HepG2 (cell line): ENCODE data around the gene SHBG. TPM values are rescaled to one million over a fixed set of nuclear protein-coding genes. Genes with fewer than 3 reads are reported as not detected.
A peak's percentile ranks its signal among the peaks of the same experiment; 100 is the strongest.

Source experiments
- HNRNPUL1 ChIP-seq: fragments of 200-400 bp; formaldehyde crosslinking; IDR thresholded peaks from 2 replicates; pipeline ENCODE4 v1.6.1; 2017; ENCODE audit warnings: low read depth, mild to moderate bottlenecking, low read length, moderate library complexity
- PCBP2 ChIP-seq: fragments of 200-400 bp; formaldehyde crosslinking; optimal IDR thresholded peaks from 2 replicates; pipeline ENCODE3; 2018; ENCODE audit warnings: low read length, low read depth; ENCODE audit not compliant: poor library complexity, severe bottlenecking
- PHF21A ChIP-seq: sonication (generic); formaldehyde crosslinking; IDR thresholded peaks from 2 replicates; pipeline ENCODE4 v1.5.0; 2020; ENCODE audit warnings: mild to moderate bottlenecking, missing genetic modification reagents
- SAP130 ChIP-seq: IDR thresholded peaks from 2 replicates; pipeline ENCODE4 v1.6.1; 2016; ENCODE audit warnings: low read depth
- SP140L ChIP-seq: sonication (generic); formaldehyde crosslinking; IDR thresholded peaks from 2 replicates; pipeline ENCODE4 v1.4.0; 2020; ENCODE audit warnings: missing genetic modification reagents, borderline replicate concordance
- TGIF2 ChIP-seq: IDR thresholded peaks from 2 replicates; pipeline ENCODE4 v1.6.1; 2016; ENCODE audit warnings: control low read depth, missing compliant biosample characterization
- ZFP36L2 ChIP-seq: sonication (generic); formaldehyde crosslinking; IDR thresholded peaks from 2 replicates; pipeline ENCODE4 v1.4.0; 2020; ENCODE audit warnings: missing genetic modification reagents
- ZNF143 ChIP-seq: sonication (generic); formaldehyde crosslinking; IDR thresholded peaks from 2 replicates; pipeline ENCODE4 v1.4.0; 2020; ENCODE audit warnings: missing genetic modification reagents
- polyA plus RNA-seq, 8 experiments: library from polyadenylated mRNA; depleted of rRNA in 3 of 8; stranded (reverse) in 7 of 8; unstranded in 1 of 8; fragments of >200 nt; fragmentation: Illumina TruSeq in 4 of 8; extraction: Trizol in 4 of 8; gene quantifications; 2 replicates each; pipeline versions ENCODE4 v1.2.1 to v1.2.3, GENCODE V29; 2011 to 2016; ENCODE audit warnings: low read depth in 4 of 8, missing spikeins in 1 of 8, mixed read lengths in 1 of 8; ENCODE audit not compliant: insufficient read depth in 1 of 8
- total RNA-seq, 5 experiments: library from RNA; depleted of rRNA; stranded (reverse); fragments of >200 nt; fragmentation: Illumina TruSeq; extraction: Trizol; gene quantifications; 2 replicates each; pipeline ENCODE4 v1.2.3, GENCODE V29; 2016; ENCODE audit warnings: low read depth in 1 of 5
- TF ChIP-seq, protein P1 (sequence below): conservative IDR thresholded peaks from 2 replicates; pipeline ENCODE4 v1.6.1; 2018; ENCODE audit warnings: missing genetic modification reagents
- TF ChIP-seq, protein P2 (sequence below): sonication (generic); formaldehyde crosslinking; IDR thresholded peaks from 2 replicates; pipeline ENCODE4 v1.4.0; 2020; ENCODE audit warnings: mild to moderate bottlenecking, missing genetic modification reagents, borderline replicate concordance
- TF ChIP-seq, protein P3 (sequence below): IDR thresholded peaks from 2 replicates; pipeline ENCODE4 v1.4.0; 2020; ENCODE audit warnings: mild to moderate bottlenecking, missing genetic modification reagents

SHBG gene
- total and polyA plus RNA-seq, 2 of the 13 experiments (the other 11 are each of a cell fraction or from before 2014, with no cell fraction given): 4.0 to 6.1 TPM

DNA sequence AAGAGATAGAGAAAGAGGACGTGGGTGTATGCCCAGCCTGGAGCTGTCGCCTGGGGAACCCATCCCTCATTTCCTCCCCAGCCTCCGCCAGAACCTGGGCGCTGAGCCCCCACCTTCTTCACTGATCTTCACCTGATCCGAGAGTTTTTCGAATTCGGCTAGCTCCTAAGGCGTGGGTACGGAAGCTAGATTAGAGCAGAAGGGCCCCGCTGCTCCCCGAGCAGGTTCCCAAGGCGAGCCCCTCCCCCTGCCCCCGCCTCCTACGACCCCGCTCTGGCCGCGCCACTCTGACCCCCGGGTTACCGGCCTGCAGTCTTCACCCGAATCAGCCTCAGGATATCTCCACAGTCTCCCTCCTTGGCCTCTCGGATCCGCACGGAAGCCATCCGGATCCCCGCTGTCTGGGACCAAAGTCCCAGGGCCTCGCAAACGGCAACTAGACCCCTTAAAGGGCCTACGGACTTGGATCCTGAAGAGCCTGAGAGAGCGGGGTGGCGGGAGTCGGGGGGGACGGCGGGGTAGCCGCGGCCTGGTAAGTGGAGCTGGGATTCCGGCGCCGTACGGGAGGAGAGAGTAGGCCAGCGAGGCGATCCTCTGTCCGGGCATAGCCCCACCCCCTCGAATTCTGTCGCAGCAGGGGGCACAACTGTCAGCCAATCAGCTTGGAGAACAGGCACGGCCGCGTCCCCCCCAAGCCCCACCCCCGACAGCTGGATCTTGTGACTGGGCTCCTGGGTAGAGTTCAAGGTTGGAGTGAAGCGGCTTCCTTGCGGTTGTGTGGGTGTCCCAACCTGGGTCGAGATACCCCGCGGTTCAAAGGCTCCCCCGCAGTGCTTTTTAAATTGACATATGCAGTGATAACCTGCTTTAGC, 2.4 kb upstream of the SHBG start, which contains the start of gene SAT2 (continued):
- TF ChIP-seq PCBP2 (no peak), TGIF2 (0 out of 2 replicates have a peak, but pooled peaks have one; percentile 38), SAP130 (CRISPR knock-in tag) (peak; percentile 92), ZFP36L2 (CRISPR knock-in tag) (no peak), PHF21A (CRISPR knock-in tag) (peak; percentile 86), ZNF143 (CRISPR knock-in tag) (peak; percentile 33; the same call in 1 of the 2 replicates), SP140L (no peak), HNRNPUL1 (no peak)
- TF ChIP-seq, protein P1, sequence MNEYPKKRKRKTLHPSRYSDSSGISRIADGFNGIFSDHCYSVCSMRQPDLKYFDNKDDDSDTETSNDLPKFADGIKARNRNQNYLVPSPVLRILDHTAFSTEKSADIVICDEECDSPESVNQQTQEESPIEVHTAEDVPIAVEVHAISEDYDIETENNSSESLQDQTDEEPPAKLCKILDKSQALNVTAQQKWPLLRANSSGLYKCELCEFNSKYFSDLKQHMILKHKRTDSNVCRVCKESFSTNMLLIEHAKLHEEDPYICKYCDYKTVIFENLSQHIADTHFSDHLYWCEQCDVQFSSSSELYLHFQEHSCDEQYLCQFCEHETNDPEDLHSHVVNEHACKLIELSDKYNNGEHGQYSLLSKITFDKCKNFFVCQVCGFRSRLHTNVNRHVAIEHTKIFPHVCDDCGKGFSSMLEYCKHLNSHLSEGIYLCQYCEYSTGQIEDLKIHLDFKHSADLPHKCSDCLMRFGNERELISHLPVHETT (CRISPR knock-in tag): no peak
- TF ChIP-seq, protein P2, sequence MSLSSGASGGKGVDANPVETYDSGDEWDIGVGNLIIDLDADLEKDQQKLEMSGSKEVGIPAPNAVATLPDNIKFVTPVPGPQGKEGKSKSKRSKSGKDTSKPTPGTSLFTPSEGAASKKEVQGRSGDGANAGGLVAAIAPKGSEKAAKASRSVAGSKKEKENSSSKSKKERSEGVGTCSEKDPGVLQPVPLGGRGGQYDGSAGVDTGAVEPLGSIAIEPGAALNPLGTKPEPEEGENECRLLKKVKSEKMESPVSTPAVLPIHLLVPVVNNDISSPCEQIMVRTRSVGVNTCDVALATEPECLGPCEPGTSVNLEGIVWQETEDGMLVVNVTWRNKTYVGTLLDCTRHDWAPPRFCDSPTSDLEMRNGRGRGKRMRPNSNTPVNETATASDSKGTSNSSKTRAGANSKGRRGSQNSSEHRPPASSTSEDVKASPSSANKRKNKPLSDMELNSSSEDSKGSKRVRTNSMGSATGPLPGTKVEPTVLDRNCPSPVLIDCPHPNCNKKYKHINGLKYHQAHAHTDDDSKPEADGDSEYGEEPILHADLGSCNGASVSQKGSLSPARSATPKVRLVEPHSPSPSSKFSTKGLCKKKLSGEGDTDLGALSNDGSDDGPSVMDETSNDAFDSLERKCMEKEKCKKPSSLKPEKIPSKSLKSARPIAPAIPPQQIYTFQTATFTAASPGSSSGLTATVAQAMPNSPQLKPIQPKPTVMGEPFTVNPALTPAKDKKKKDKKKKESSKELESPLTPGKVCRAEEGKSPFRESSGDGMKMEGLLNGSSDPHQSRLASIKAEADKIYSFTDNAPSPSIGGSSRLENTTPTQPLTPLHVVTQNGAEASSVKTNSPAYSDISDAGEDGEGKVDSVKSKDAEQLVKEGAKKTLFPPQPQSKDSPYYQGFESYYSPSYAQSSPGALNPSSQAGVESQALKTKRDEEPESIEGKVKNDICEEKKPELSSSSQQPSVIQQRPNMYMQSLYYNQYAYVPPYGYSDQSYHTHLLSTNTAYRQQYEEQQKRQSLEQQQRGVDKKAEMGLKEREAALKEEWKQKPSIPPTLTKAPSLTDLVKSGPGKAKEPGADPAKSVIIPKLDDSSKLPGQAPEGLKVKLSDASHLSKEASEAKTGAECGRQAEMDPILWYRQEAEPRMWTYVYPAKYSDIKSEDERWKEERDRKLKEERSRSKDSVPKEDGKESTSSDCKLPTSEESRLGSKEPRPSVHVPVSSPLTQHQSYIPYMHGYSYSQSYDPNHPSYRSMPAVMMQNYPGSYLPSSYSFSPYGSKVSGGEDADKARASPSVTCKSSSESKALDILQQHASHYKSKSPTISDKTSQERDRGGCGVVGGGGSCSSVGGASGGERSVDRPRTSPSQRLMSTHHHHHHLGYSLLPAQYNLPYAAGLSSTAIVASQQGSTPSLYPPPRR: no peak
- TF ChIP-seq, protein P3, sequence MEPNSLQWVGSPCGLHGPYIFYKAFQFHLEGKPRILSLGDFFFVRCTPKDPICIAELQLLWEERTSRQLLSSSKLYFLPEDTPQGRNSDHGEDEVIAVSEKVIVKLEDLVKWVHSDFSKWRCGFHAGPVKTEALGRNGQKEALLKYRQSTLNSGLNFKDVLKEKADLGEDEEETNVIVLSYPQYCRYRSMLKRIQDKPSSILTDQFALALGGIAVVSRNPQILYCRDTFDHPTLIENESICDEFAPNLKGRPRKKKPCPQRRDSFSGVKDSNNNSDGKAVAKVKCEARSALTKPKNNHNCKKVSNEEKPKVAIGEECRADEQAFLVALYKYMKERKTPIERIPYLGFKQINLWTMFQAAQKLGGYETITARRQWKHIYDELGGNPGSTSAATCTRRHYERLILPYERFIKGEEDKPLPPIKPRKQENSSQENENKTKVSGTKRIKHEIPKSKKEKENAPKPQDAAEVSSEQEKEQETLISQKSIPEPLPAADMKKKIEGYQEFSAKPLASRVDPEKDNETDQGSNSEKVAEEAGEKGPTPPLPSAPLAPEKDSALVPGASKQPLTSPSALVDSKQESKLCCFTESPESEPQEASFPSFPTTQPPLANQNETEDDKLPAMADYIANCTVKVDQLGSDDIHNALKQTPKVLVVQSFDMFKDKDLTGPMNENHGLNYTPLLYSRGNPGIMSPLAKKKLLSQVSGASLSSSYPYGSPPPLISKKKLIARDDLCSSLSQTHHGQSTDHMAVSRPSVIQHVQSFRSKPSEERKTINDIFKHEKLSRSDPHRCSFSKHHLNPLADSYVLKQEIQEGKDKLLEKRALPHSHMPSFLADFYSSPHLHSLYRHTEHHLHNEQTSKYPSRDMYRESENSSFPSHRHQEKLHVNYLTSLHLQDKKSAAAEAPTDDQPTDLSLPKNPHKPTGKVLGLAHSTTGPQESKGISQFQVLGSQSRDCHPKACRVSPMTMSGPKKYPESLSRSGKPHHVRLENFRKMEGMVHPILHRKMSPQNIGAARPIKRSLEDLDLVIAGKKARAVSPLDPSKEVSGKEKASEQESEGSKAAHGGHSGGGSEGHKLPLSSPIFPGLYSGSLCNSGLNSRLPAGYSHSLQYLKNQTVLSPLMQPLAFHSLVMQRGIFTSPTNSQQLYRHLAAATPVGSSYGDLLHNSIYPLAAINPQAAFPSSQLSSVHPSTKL: peak; percentile 55
